H9 (cell line): ENCODE results near the gene SGO2. TPM values are rescaled to one million over a fixed set of nuclear protein-coding genes. Genes with fewer than 3 reads are reported as not detected.

ENCODE experiments used
- DNase-seq: peaks from one replicate; pipeline ENCODE4 v3.0.0-alpha.2; 2017
- H2AFZ ChIP-seq: one replicate; pipeline ENCODE4 v1.6.1; 2013; ENCODE audit warnings: mild to moderate bottlenecking, low read length, control low read depth, moderate library complexity
- H2AK5ac ChIP-seq: 2 replicates; pipeline ENCODE4 v1.6.1; 2013; ENCODE audit warnings: low read length, control low read depth, mixed read lengths; ENCODE audit not compliant: insufficient read length
- H2BK120ac ChIP-seq: one replicate; pipeline ENCODE4 v1.6.1; 2013; ENCODE audit warnings: low read depth, mild to moderate bottlenecking, low read length, control low read depth, inconsistent platforms; ENCODE audit not compliant: poor library complexity, severe bottlenecking
- H2BK12ac ChIP-seq: 2 replicates; pipeline ENCODE4 v1.6.1; 2013; ENCODE audit warnings: low read length, control low read depth, mixed read lengths, low read depth; ENCODE audit not compliant: insufficient read length
- H2BK15ac ChIP-seq: 2 replicates; pipeline ENCODE4 v1.6.1; 2013; ENCODE audit warnings: low read depth, low read length, control low read depth
- H2BK20ac ChIP-seq: one replicate; pipeline ENCODE4 v1.6.1; 2013; ENCODE audit warnings: low read depth, mild to moderate bottlenecking, low read length, control low read depth, inconsistent platforms; ENCODE audit not compliant: poor library complexity, severe bottlenecking
- H2BK5ac ChIP-seq: 2 replicates; pipeline ENCODE4 v1.6.1; 2013; ENCODE audit warnings: low read length, control low read depth, mixed read lengths; ENCODE audit not compliant: insufficient read length
- H3K14ac ChIP-seq: 2 replicates; pipeline ENCODE4 v1.6.1; 2013; ENCODE audit warnings: low read length, control low read depth; ENCODE audit not compliant: insufficient read depth
- H3K18ac ChIP-seq: 2 replicates; pipeline ENCODE4 v1.6.1; 2013; ENCODE audit warnings: low read depth, mild to moderate bottlenecking, mixed read lengths, low read length, control low read depth; ENCODE audit not compliant: insufficient read length
- H3K23ac ChIP-seq: 2 replicates; pipeline ENCODE4 v1.6.1; 2013; ENCODE audit warnings: low read length, control low read depth, mixed read lengths, low read depth; ENCODE audit not compliant: insufficient read length
- H3K23me2 ChIP-seq: 2 replicates; pipeline ENCODE4 v1.6.1; 2013; ENCODE audit warnings: low read depth, mild to moderate bottlenecking, mixed read lengths, low read length, control low read depth; ENCODE audit not compliant: insufficient read length, poor library complexity, severe bottlenecking
- H3K27ac ChIP-seq: 2 replicates; pipeline ENCODE4 v1.5.1; 2013; ENCODE audit warnings: low read length, control low read depth, mixed read lengths, low read depth; ENCODE audit not compliant: insufficient read length
- H3K27me3 ChIP-seq: 2 replicates; pipeline ENCODE4 v1.6.1; 2013; ENCODE audit warnings: low read length, control low read depth, inconsistent platforms; ENCODE audit not compliant: insufficient read depth
- H3K4ac ChIP-seq: 2 replicates; pipeline ENCODE4 v1.6.1; 2013; ENCODE audit warnings: low read depth, mild to moderate bottlenecking, control low read depth, inconsistent platforms, low read length, moderate library complexity
- H3K4me1 ChIP-seq: 2 replicates; pipeline ENCODE4 v1.6.1; 2013; ENCODE audit warnings: low read length, control low read depth, inconsistent platforms; ENCODE audit not compliant: insufficient read depth
- H3K4me2 ChIP-seq: 2 replicates; pipeline ENCODE4 v1.6.1; 2013; ENCODE audit warnings: low read length, control low read depth, mixed read lengths; ENCODE audit not compliant: insufficient read length, insufficient read depth
- H3K56ac ChIP-seq: 2 replicates; pipeline ENCODE4 v1.6.1; 2013; ENCODE audit warnings: low read depth, mild to moderate bottlenecking, mixed read lengths, low read length, control low read depth; ENCODE audit not compliant: insufficient read length
- H3K79me1 ChIP-seq: 2 replicates; pipeline ENCODE4 v1.6.1; 2013; ENCODE audit warnings: low read depth, mild to moderate bottlenecking, moderate library complexity, low read length, control low read depth, inconsistent platforms; ENCODE audit not compliant: insufficient read depth, poor library complexity, severe bottlenecking
- H3K79me2 ChIP-seq: 2 replicates; pipeline ENCODE4 v1.6.1; 2013; ENCODE audit warnings: low read length, control low read depth, inconsistent platforms; ENCODE audit not compliant: insufficient read depth
- H3K9ac ChIP-seq: 2 replicates; pipeline ENCODE4 v1.6.1; 2013; ENCODE audit warnings: low read length, control low read depth, mixed read lengths; ENCODE audit not compliant: insufficient read length; ENCODE audit errors: extremely low read depth
- H3K9me3 ChIP-seq: one replicate; pipeline ENCODE4 v1.6.1; 2013; ENCODE audit warnings: low read depth, low read length, inconsistent platforms; ENCODE audit not compliant: control insufficient read depth
- H3T11ph ChIP-seq: one replicate; pipeline ENCODE4 v1.6.1; 2013; ENCODE audit warnings: mild to moderate bottlenecking, low read length, control low read depth, inconsistent platforms
- H4K20me1 ChIP-seq: one replicate; pipeline ENCODE4 v1.6.1; 2013; ENCODE audit not compliant: control insufficient read depth, insufficient read length, insufficient read depth
- H4K5ac ChIP-seq: 2 replicates; pipeline ENCODE4 v1.6.1; 2013; ENCODE audit warnings: low read depth, mild to moderate bottlenecking, mixed read lengths, low read length, control low read depth; ENCODE audit not compliant: insufficient read length
- H4K8ac ChIP-seq: replicated peaks from 2 replicates; pipeline ENCODE4 v1.6.1; 2013; ENCODE audit warnings: low read length, control low read depth, mixed read lengths, low read depth; ENCODE audit not compliant: insufficient read length
- H4K91ac ChIP-seq: 2 replicates; pipeline ENCODE4 v1.6.1; 2013; ENCODE audit warnings: low read depth, mild to moderate bottlenecking, moderate library complexity, mixed read lengths, low read length, control low read depth; ENCODE audit not compliant: insufficient read length
- H3K27ac Mint-ChIP-seq, 3 experiments: 2 replicates in 2 of 3; 3 replicates in 1 of 3; pipeline ENCODE4 v1.8.0; 2020 to 2021; ENCODE audit warnings: mixed read lengths in 3 of 3, mild to moderate bottlenecking in 1 of 3, moderate library complexity in 1 of 3
- H3K27me3 Mint-ChIP-seq: 2 replicates; pipeline ENCODE4 v1.8.0; 2021; ENCODE audit warnings: low read depth, mild to moderate bottlenecking, moderate library complexity, mixed read lengths
- H3K36me3 Mint-ChIP-seq, 3 experiments: 2 replicates in 2 of 3; 3 replicates in 1 of 3; pipeline ENCODE4 v1.8.0; 2020 to 2021; ENCODE audit warnings: low read depth in 3 of 3, mixed read lengths in 3 of 3; ENCODE audit not compliant: insufficient read depth in 1 of 3
- H3K4me1 Mint-ChIP-seq, 2 experiments: 2 replicates each; pipeline ENCODE4 v1.8.0; 2020; ENCODE audit warnings: mixed read lengths in 2 of 2
- H3K4me3 Mint-ChIP-seq, 2 experiments: 2 replicates in 1 of 2; 3 replicates in 1 of 2; pipeline ENCODE4 v1.8.0; 2020 to 2021; ENCODE audit warnings: mild to moderate bottlenecking in 2 of 2, mixed read lengths in 2 of 2, moderate library complexity in 1 of 2
- H3K9me3 Mint-ChIP-seq, 2 experiments: 2 replicates in 1 of 2; 3 replicates in 1 of 2; pipeline ENCODE4 v1.8.0; 2020; ENCODE audit warnings: mild to moderate bottlenecking in 2 of 2, mixed read lengths in 2 of 2, moderate library complexity in 1 of 2
- WGBS: extraction: QIAGEN DNeasy Blood & Tissue Kit; methylation state at CpG from one replicate; pipeline ENCODE4 v1.1.7; 2013; ENCODE audit warnings: missing lambda C conversion rate, low lambda C conversion rate, mixed read lengths; ENCODE audit not compliant: insufficient read length; ENCODE audit errors: extremely low coverage; 5-methylcytosine and 5-hydroxymethylcytosine counted together
- total RNA-seq: library from RNA; stranded (reverse); gene quantifications from 2 replicates; pipeline ENCODE4 v1.2.1, GENCODE V29; 2021
- TF ChIP-seq, protein P1 (sequence below): fragments of 200-600 bp; sonication (generic); conservative IDR thresholded peaks from 3 replicates; pipeline ENCODE4 v1.8.0; 2021; ENCODE audit warnings: antibody characterized with exemption, mild to moderate bottlenecking

Gene SGO2
- total RNA-seq, 1 experiment from 2014 or later = 25.6 TPM

GRCh38 chr2:200625958-200626363 is 100.0 kb downstream of the SGO2 start:
- peaks cover 14 to 22% of the 10 kb centered on the region in 2 experiments for H3K4me1 Mint-ChIP-seq
- no CpG with 5 or more reads among the region's 2 CpGs for WGBS

More at GRCh38 chr2:200625958-200626363, 100.0 kb downstream of the SGO2 start:
- Histone ChIP-seq H3K23me2 (no peaks in the 10 kb centered on the region), H2BK15ac (no peak overlapping the region), H2BK5ac (no peak overlapping the region), H3K79me2 (no peaks in the 10 kb centered on the region), H3K4ac (no peak overlapping the region), H2BK120ac (no peak overlapping the region), H4K8ac (no peak overlapping the region), H2BK12ac (no peak overlapping the region), H3K9me3 (no peaks in the 10 kb centered on the region), H3K18ac (no peak overlapping the region), H3K79me1 (no peaks in the 10 kb centered on the region), H3K27me3 (no peaks in the 10 kb centered on the region), H4K20me1 (no peaks in the 10 kb centered on the region), H3K4me1 (no peaks in the 10 kb centered on the region), H3K23ac (no peak overlapping the region), H3K4me2 (no peak overlapping the region), H2AFZ (no peak overlapping the region), H3K9ac (no peak overlapping the region), H3K56ac (no peak overlapping the region), H4K91ac (no peak overlapping the region), H2AK5ac (no peak overlapping the region), H4K5ac (no peak overlapping the region), H3K14ac (no peak overlapping the region), H2BK20ac (no peak overlapping the region), H3T11ph (no peak overlapping the region), H3K27ac (no peak overlapping the region)
- H3K27ac Mint-ChIP-seq = no peak overlapping the region
- no peak for DNase-seq
- no peaks in the 10 kb centered on the region for H3K27me3 Mint-ChIP-seq
- TF ChIP-seq, protein P1, sequence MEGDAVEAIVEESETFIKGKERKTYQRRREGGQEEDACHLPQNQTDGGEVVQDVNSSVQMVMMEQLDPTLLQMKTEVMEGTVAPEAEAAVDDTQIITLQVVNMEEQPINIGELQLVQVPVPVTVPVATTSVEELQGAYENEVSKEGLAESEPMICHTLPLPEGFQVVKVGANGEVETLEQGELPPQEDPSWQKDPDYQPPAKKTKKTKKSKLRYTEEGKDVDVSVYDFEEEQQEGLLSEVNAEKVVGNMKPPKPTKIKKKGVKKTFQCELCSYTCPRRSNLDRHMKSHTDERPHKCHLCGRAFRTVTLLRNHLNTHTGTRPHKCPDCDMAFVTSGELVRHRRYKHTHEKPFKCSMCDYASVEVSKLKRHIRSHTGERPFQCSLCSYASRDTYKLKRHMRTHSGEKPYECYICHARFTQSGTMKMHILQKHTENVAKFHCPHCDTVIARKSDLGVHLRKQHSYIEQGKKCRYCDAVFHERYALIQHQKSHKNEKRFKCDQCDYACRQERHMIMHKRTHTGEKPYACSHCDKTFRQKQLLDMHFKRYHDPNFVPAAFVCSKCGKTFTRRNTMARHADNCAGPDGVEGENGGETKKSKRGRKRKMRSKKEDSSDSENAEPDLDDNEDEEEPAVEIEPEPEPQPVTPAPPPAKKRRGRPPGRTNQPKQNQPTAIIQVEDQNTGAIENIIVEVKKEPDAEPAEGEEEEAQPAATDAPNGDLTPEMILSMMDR = no peak
- no peaks in the 10 kb centered on the region for H3K9me3 Mint-ChIP-seq
- no peaks in the 10 kb centered on the region for H3K36me3 Mint-ChIP-seq
- no peak overlapping the region for H3K4me3 Mint-ChIP-seq
